ENCODE results near the gene RAB22A.
A peak's percentile ranks its signal among the peaks of the same experiment; 100 is the strongest.

RAB22A gene

DNA sequence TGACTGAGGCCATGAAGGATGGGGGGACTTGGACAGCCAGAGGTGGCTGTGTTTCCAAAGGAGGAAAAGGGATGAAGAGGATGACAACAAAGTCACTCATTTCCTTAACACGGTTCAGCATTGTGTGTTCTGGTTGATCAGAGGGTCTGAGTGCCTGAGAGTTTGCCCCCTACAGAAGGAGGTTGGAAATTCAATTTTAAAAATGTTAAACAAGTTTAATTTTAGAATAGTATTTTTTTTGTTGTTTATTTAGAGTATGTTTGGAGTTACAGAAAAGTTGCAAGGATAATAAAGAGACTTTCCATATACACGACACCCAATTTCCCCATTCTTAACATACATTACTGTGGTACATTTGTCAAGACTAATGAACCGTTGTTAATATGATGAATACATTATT, 69.2 kb downstream of the RAB22A start:
- Histone ChIP-seq H3K27me3 (ENCODE audit: control insufficient read depth in 1 of 2, insufficient read depth in 2 of 2, low read length in 2 of 2) (peaks cover 0 to 3% of the 10 kb centered on the region in 2 donors), H3K27ac (ENCODE audit: low read depth, low read length) (no peak overlapping the region), H3K36me3 (ENCODE audit: control insufficient read depth in 1 of 2, insufficient read depth in 2 of 2, low read length in 2 of 2) (no peaks in the 10 kb centered on the region), H3K9ac (ENCODE audit: low read depth in 1 of 2, low read length in 2 of 2) (no peak overlapping the region), H3K4me3 (ENCODE audit: low read depth in 1 of 2, low read length in 2 of 2) (no peak overlapping the region), H3K9me3 (ENCODE audit: control insufficient read depth in 1 of 2, low read length in 2 of 2) (peaks cover 0 to 8% of the 10 kb centered on the region in 2 donors), H3K4me1 (ENCODE audit: control insufficient read depth in 1 of 2, insufficient read depth in 2 of 2, low read length in 2 of 2) (no peaks in the 10 kb centered on the region)

DNA sequence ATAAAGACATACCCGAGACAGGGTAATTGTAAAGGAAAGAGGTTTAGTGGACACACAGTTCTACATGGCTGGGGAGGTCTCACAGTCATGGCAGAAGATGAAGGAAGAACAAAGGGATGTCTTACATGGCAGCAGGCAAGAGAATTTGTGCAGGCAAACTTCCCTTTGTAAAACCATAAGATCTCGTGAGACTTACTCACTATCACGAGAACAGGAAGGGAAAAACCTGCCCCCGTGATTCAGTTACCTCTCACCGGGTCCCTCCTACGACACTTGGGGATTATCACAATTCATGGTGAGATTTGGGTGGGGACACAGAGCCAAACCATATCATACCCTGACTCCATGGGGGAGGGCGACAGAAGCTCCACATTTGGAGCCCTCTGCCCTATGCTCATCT, 72.1 kb downstream of the RAB22A start:
- no peak overlapping the region for H3K4me3 ChIP-seq (ENCODE audit: low read depth in 1 of 2, low read length in 2 of 2)
- no peak overlapping the region for H3K9ac ChIP-seq (ENCODE audit: low read depth in 1 of 2, low read length in 2 of 2)
- H3K36me3 ChIP-seq (ENCODE audit: control insufficient read depth in 1 of 2, insufficient read depth in 2 of 2, low read length in 2 of 2): no peaks in the 10 kb centered on the region
- H3K27me3 ChIP-seq (ENCODE audit: control insufficient read depth in 1 of 2, insufficient read depth in 2 of 2, low read length in 2 of 2): peaks cover 0 to 3% of the 10 kb centered on the region in 2 donors
- no peak overlapping the region for H3K27ac ChIP-seq (ENCODE audit: low read depth, low read length)
- H3K9me3 ChIP-seq (ENCODE audit: control insufficient read depth in 1 of 2, low read length in 2 of 2): peaks cover 0 to 8% of the 10 kb centered on the region in 2 donors
- no peaks in the 10 kb centered on the region for H3K4me1 ChIP-seq (ENCODE audit: control insufficient read depth in 1 of 2, insufficient read depth in 2 of 2, low read length in 2 of 2)

DNA sequence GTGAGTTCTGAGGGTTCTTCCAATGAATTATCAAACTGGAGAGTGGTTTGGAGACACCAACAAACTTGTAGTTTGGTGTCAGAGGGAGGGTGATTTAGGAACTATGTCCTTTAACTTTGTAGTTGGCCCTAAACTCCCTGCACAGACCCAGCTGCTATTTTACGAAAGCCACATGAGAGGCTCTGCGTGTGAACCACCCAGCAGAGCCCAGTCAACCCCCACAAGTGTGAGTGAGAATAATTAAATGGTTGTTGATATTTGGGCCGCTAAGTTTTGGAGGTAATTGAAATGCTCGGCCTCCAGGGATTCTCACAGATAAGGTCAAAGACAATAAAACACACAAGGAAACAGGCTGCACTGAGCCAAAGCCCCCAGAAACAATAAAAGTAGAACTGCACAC, 72.6 kb downstream of the RAB22A start:
- H3K27ac ChIP-seq (ENCODE audit: low read depth, low read length): no peak overlapping the region
- H3K4me1 ChIP-seq (ENCODE audit: control insufficient read depth in 1 of 2, insufficient read depth in 2 of 2, low read length in 2 of 2): no peaks in the 10 kb centered on the region
- no peaks in the 10 kb centered on the region for H3K36me3 ChIP-seq (ENCODE audit: control insufficient read depth in 1 of 2, insufficient read depth in 2 of 2, low read length in 2 of 2)
- peaks cover 0 to 3% of the 10 kb centered on the region in 2 donors for H3K27me3 ChIP-seq (ENCODE audit: control insufficient read depth in 1 of 2, insufficient read depth in 2 of 2, low read length in 2 of 2)
- peaks cover 0 to 8% of the 10 kb centered on the region in 2 donors for H3K9me3 ChIP-seq (ENCODE audit: control insufficient read depth in 1 of 2, low read length in 2 of 2)
- no peak overlapping the region for H3K4me3 ChIP-seq (ENCODE audit: low read depth in 1 of 2, low read length in 2 of 2)
- H3K9ac ChIP-seq (ENCODE audit: low read depth in 1 of 2, low read length in 2 of 2): no peak overlapping the region

DNA sequence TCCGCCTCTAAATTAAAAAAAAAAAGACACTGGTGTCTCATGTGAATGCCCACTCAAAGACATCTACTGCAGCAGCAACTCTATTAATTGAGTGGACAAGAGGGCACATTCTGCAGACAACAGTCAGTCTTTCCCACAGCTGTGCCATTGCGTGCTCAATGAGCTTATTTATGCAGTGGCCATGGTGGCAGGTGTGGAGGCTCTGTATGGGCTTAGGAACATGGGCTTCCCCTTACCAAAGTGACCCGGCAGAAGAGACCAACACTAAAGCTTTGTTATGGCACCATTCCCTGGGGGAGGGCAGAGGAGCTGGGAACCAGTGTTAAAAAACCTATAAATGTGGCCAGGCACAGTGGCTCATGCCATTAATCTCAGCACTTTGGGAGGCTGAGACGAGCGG, 75.3 kb downstream of the RAB22A start:
- Histone ChIP-seq H3K4me1 (ENCODE audit: control insufficient read depth in 1 of 2, insufficient read depth in 2 of 2, low read length in 2 of 2) (peaks cover 2% of the 10 kb centered on the region in 2 donors), H3K4me3 (ENCODE audit: low read depth in 1 of 2, low read length in 2 of 2) (no peak overlapping the region), H3K27me3 (ENCODE audit: control insufficient read depth in 1 of 2, insufficient read depth in 2 of 2, low read length in 2 of 2) (peaks cover 0 to 3% of the 10 kb centered on the region in 2 donors), H3K36me3 (ENCODE audit: control insufficient read depth in 1 of 2, insufficient read depth in 2 of 2, low read length in 2 of 2) (no peaks in the 10 kb centered on the region), H3K9ac (ENCODE audit: low read depth in 1 of 2, low read length in 2 of 2) (no peak overlapping the region), H3K27ac (ENCODE audit: low read depth, low read length) (no peak overlapping the region), H3K9me3 (ENCODE audit: control insufficient read depth in 1 of 2, low read length in 2 of 2) (peaks cover 0 to 8% of the 10 kb centered on the region in 2 donors)

DNA sequence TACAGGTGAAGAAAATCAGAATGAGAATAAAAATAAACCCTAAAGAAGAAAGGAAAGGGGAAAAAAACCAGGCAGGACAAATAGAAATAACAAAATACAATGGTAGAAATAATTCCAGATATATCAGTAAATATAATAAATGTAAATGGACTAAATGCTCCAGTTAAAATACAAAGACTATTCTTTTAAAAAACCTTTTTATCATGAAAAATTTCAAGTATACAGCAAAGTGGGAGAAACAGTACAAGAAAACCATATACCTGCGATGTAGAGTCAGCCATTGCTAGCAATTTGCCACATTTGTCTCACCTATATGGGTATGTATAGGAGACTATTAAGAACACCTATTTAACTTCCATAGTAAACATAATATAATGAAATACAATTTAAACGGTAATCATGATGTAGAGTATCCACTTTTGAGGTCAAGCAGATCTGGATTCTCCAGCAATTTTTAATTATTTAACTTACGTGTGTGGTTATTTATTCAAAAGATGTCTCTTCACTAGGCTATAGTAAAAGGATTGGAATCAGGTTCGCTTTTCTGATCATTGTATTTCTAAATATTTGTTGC, 78.6 kb downstream of the RAB22A start:
- no peak overlapping the region for H3K9ac ChIP-seq (ENCODE audit: low read depth in 1 of 2, low read length in 2 of 2)
- peak overlapping the region; percentile 45 to 74 for H3K4me3 ChIP-seq (ENCODE audit: low read depth in 1 of 2, low read length in 2 of 2)
- H3K27ac ChIP-seq (ENCODE audit: low read depth, low read length): no peak overlapping the region
- H3K9me3 ChIP-seq (ENCODE audit: control insufficient read depth in 1 of 2, low read length in 2 of 2): no peaks in the 10 kb centered on the region
- H3K4me1 ChIP-seq (ENCODE audit: control insufficient read depth in 1 of 2, insufficient read depth in 2 of 2, low read length in 2 of 2): peaks cover 26 to 31% of the 10 kb centered on the region in 2 donors
- no peaks in the 10 kb centered on the region for H3K27me3 ChIP-seq (ENCODE audit: control insufficient read depth in 1 of 2, insufficient read depth in 2 of 2, low read length in 2 of 2)
- peaks cover 0 to 3% of the 10 kb centered on the region in 2 donors for H3K36me3 ChIP-seq (ENCODE audit: control insufficient read depth in 1 of 2, insufficient read depth in 2 of 2, low read length in 2 of 2)

DNA sequence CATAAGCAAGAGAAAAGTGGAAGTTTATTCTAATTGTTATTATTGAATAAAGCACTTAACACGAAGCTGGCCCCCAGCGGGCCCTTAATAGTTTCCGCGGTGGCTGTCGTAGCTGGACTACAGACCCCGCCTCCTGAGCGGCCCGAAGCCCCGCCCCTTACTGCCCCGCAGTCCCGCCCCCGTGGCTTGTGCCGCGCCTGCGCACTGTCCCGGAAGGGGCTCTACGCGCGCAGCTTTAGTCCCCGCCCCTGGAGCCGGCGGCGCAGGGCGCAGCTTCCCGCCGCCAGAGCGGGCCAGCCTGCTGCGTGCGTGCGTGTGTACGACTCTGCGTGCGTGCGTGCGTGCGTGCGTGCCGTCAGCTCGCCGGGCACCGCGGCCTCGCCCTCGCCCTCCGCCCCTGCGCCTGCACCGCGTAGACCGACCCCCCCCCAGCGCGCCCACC, 79.4 kb downstream of the RAB22A start, which contains the start of gene VAPB:
TSS of gene VAPB (plus strand) at position 348 of the 442 bp plus-strand sequence. CDS start 231 bp downstream, outside the sequence.
- peak within 1 kb of the TSS; percentile 92 for H3K27ac ChIP-seq (ENCODE audit: low read depth, low read length)
- no peaks in the 10 kb centered on the region for H3K9me3 ChIP-seq (ENCODE audit: control insufficient read depth in 1 of 2, low read length in 2 of 2)
- no peaks in the 10 kb centered on the region for H3K27me3 ChIP-seq (ENCODE audit: control insufficient read depth in 1 of 2, insufficient read depth in 2 of 2, low read length in 2 of 2)
- peaks cover 0 to 3% of the 10 kb centered on the region in 2 donors for H3K36me3 ChIP-seq (ENCODE audit: control insufficient read depth in 1 of 2, insufficient read depth in 2 of 2, low read length in 2 of 2)
- peaks cover 27 to 33% of the 10 kb centered on the region in 2 donors for H3K4me1 ChIP-seq (ENCODE audit: control insufficient read depth in 1 of 2, insufficient read depth in 2 of 2, low read length in 2 of 2)
- H3K9ac ChIP-seq (ENCODE audit: low read depth in 1 of 2, low read length in 2 of 2): peak within 1 kb of the TSS; percentile 86 to 94
- peak within 1 kb of the TSS; percentile 89 to 98 for H3K4me3 ChIP-seq (ENCODE audit: low read depth in 1 of 2, low read length in 2 of 2)

DNA sequence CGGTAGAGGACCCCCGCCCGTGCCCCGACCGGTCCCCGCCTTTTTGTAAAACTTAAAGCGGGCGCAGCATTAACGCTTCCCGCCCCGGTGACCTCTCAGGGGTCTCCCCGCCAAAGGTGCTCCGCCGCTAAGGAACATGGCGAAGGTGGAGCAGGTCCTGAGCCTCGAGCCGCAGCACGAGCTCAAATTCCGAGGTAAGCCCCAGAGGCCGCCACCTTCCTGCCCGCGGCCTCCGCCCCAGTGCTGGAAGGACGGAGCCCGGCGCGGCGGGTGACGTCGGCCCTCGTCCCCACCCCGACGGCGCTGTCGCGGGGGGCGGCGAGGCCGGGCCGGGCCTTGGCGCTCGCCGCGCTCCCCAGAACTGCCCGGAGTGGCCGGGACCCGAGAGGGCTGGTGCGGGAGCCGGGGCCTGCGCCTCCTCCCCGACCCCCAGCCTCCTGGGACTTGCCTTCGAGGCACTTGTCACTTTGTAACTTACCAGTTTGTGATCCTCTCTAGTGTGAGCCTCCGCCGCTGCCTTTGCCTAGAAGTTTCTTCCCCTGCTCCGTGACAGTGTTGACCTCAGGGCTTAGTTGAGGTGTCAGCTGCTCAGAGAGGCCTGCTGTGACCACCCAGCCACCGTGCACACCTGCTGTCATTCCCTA, 79.9 kb downstream of the RAB22A start:
- Histone ChIP-seq H3K27ac (ENCODE audit: low read depth, low read length) (peak overlapping the region; percentile 92), H3K9me3 (ENCODE audit: control insufficient read depth in 1 of 2, low read length in 2 of 2) (no peaks in the 10 kb centered on the region), H3K36me3 (ENCODE audit: control insufficient read depth in 1 of 2, insufficient read depth in 2 of 2, low read length in 2 of 2) (peaks cover 0 to 3% of the 10 kb centered on the region in 2 donors), H3K4me1 (ENCODE audit: control insufficient read depth in 1 of 2, insufficient read depth in 2 of 2, low read length in 2 of 2) (peaks cover 32 to 39% of the 10 kb centered on the region in 2 donors), H3K9ac (ENCODE audit: low read depth in 1 of 2, low read length in 2 of 2) (peak overlapping the region; percentile 86 to 94), H3K4me3 (ENCODE audit: low read depth in 1 of 2, low read length in 2 of 2) (peak overlapping the region; percentile 89 to 98), H3K27me3 (ENCODE audit: control insufficient read depth in 1 of 2, insufficient read depth in 2 of 2, low read length in 2 of 2) (no peaks in the 10 kb centered on the region)

DNA sequence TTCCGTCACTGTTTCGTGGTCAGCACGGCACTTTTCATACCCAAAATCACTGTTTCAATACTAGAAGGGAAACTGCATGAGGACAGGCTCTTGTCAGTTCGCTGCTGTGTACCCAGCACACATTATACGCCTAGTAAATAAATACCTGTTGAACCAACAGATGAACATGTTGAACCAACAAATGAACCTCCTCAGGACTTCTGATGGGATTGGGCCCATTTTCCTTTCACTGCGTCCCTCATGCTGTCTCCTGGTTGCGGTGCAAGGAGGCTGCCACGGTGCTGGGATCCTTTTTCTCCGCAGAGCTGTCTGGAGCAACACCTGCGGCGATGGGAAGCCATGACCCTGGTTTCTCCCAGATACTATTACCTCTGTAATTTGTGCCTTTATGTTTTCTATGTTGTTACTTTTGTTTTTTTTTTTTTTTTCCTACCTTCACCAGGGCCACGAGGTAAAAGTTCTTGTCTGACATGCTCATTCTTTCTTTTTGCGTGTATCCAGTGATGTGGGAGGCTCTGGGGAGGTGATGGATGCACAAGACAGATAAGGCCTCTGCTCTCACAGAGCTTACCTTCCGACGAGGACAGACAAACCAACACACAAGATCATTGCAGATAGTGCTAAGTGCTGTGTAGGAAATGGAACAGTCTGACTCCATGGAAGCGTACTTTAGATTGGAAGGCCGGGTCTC, 80.6 kb downstream of the RAB22A start:
- peak overlapping the region; percentile 92 for H3K27ac ChIP-seq (ENCODE audit: low read depth, low read length)
- H3K36me3 ChIP-seq (ENCODE audit: control insufficient read depth in 1 of 2, insufficient read depth in 2 of 2, low read length in 2 of 2): peaks cover 0 to 3% of the 10 kb centered on the region in 2 donors
- peak overlapping the region; percentile 86 to 94 for H3K9ac ChIP-seq (ENCODE audit: low read depth in 1 of 2, low read length in 2 of 2)
- H3K9me3 ChIP-seq (ENCODE audit: control insufficient read depth in 1 of 2, low read length in 2 of 2): no peaks in the 10 kb centered on the region
- H3K27me3 ChIP-seq (ENCODE audit: control insufficient read depth in 1 of 2, insufficient read depth in 2 of 2, low read length in 2 of 2): no peaks in the 10 kb centered on the region
- H3K4me1 ChIP-seq (ENCODE audit: control insufficient read depth in 1 of 2, insufficient read depth in 2 of 2, low read length in 2 of 2): peaks cover 35 to 42% of the 10 kb centered on the region in 2 donors
- H3K4me3 ChIP-seq (ENCODE audit: low read depth in 1 of 2, low read length in 2 of 2): peak overlapping the region; percentile 89 to 98

DNA sequence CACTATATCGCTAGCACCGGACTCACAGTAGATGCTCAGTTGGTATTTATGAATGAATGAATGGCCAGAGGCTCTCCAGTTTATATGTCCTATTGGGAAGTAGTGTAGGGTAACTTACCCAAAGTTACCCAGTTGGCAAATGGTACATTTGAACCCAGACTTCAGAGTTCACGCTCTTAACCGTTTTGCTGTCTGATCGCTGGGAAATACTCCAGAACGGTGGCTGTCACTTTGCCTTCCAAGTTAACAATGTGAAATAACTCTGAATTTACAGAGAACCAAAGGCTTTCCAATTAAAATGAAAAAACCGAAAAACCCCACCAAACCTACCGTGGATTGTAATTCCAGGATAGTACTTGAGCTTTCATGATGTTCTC, 81.1 kb downstream of the RAB22A start:
- Histone ChIP-seq H3K27ac (ENCODE audit: low read depth, low read length) (no peak overlapping the region), H3K36me3 (ENCODE audit: control insufficient read depth in 1 of 2, insufficient read depth in 2 of 2, low read length in 2 of 2) (peaks cover 0 to 3% of the 10 kb centered on the region in 2 donors), H3K4me1 (ENCODE audit: control insufficient read depth in 1 of 2, insufficient read depth in 2 of 2, low read length in 2 of 2) (peaks cover 39 to 48% of the 10 kb centered on the region in 2 donors), H3K9me3 (ENCODE audit: control insufficient read depth in 1 of 2, low read length in 2 of 2) (no peaks in the 10 kb centered on the region), H3K4me3 (ENCODE audit: low read depth in 1 of 2, low read length in 2 of 2) (peak overlapping the region; percentile 89 to 98), H3K9ac (ENCODE audit: low read depth in 1 of 2, low read length in 2 of 2) (no peak overlapping the region), H3K27me3 (ENCODE audit: control insufficient read depth in 1 of 2, insufficient read depth in 2 of 2, low read length in 2 of 2) (no peaks in the 10 kb centered on the region)

DNA sequence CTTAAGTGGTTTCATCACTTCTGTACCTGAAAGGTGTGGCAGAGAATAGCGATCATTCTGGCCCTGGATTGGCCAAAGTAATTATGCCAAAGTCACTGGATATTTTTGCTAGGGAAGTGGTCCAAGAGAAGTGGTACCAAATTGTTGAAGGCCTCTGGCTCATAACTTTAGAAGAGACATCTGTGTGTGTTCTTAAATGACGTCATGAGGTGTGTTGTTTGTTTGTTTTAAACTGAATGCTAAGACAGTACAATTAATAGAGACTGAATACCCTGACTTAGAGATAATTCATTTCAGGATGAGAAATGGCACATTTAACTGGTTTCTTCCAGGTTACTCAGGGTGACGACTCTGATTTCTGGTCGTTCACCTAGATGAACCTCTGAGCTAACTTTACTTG, 82.8 kb downstream of the RAB22A start:
- H3K9me3 ChIP-seq (ENCODE audit: control insufficient read depth in 1 of 2, low read length in 2 of 2): no peaks in the 10 kb centered on the region
- H3K4me3 ChIP-seq (ENCODE audit: low read depth in 1 of 2, low read length in 2 of 2): no peak overlapping the region
- peaks cover 39 to 59% of the 10 kb centered on the region in 2 donors for H3K4me1 ChIP-seq (ENCODE audit: control insufficient read depth in 1 of 2, insufficient read depth in 2 of 2, low read length in 2 of 2)
- no peaks in the 10 kb centered on the region for H3K27me3 ChIP-seq (ENCODE audit: control insufficient read depth in 1 of 2, insufficient read depth in 2 of 2, low read length in 2 of 2)
- H3K9ac ChIP-seq (ENCODE audit: low read depth in 1 of 2, low read length in 2 of 2): no peak overlapping the region
- no peak overlapping the region for H3K27ac ChIP-seq (ENCODE audit: low read depth, low read length)
- H3K36me3 ChIP-seq (ENCODE audit: control insufficient read depth in 1 of 2, insufficient read depth in 2 of 2, low read length in 2 of 2): peaks cover 2 to 3% of the 10 kb centered on the region in 2 donors

Data from duodenal mucosa (tissue), 2 donors.